AG04450 (cell line): Measurements from ENCODE around the gene CHIT1. TPM values are rescaled to one million over a fixed set of nuclear protein-coding genes. Genes with fewer than 3 reads are reported as not detected.

Experiments
- CTCF ChIA-PET: fragments of 300-600, 350-600 bp; formaldehyde crosslinking; extraction: SDS; loops from one replicate; lab custom pipeline; 2022; ENCODE audit warnings: antibody characterized with exemption, inconsistent platforms; lab: Charles Lee
- POLR2A ChIA-PET: fragments of 350-600 bp; formaldehyde crosslinking; extraction: SDS; loops from one replicate; lab custom pipeline; 2021; ENCODE audit warnings: antibody characterized with exemption, inconsistent platforms; lab: Yijun Ruan, JAX
- DNase-seq: peaks from one replicate; pipeline ENCODE4 v3.0.0-alpha.2; 2011; ENCODE audit warnings: low read depth, low spot score
- H3K27ac ChIP-seq: one replicate; pipeline ENCODE4 v1.5.1; 2012; ENCODE audit warnings: low read depth, low read length, control low read depth
- H3K27me3 ChIP-seq: one replicate; pipeline ENCODE4 v1.6.0; 2012; ENCODE audit warnings: low read length; ENCODE audit not compliant: control insufficient read depth, insufficient read depth
- H3K4me3 ChIP-seq: 2 replicates; pipeline ENCODE4 v1.5.1; 2011; ENCODE audit warnings: mild to moderate bottlenecking, low read depth, low read length, control low read depth
- H3K9me3 ChIP-seq: 2 replicates; pipeline ENCODE4 v1.5.1; 2012; ENCODE audit warnings: low read length; ENCODE audit not compliant: control insufficient read depth, insufficient read depth
- CTCF ChIP-seq: IDR thresholded peaks from 2 replicates; pipeline ENCODE4 v1.5.1; 2011; ENCODE audit warnings: low read depth, low read length, control low read depth, inconsistent platforms
- polyA plus RNA-seq: library from polyadenylated mRNA; depleted of rRNA; stranded (reverse); fragments of >200 nt; gene quantifications from 2 replicates; pipeline ENCODE4 v1.2.3, GENCODE V29; 2011

CHIT1 gene
- polyA plus RNA-seq, 1 experiment, result not detected

GRCh38 chr1:203176273-203177035 lies 53.0 kb downstream of the CHIT1 start:
- no peak for TF ChIP-seq CTCF
- H3K9me3 ChIP-seq, result peaks cover 2% of the 10 kb centered on the region; the same call in 1 of the 2 replicates
- no peak overlapping the region for H3K4me3 ChIP-seq
- no peak for DNase-seq
- ChIA-PET CTCF (interaction anchor here (2.0 to 2.4 kb wide), 2 partner anchors 91 to 136 kb away, joined by 4 to 8 read pairs; no protein-coding TSS in a partner anchor), POLR2A (no interaction called here)
- peaks cover 8% of the 10 kb centered on the region for H3K27me3 ChIP-seq
- H3K27ac ChIP-seq, result no peak overlapping the region

DNA sequence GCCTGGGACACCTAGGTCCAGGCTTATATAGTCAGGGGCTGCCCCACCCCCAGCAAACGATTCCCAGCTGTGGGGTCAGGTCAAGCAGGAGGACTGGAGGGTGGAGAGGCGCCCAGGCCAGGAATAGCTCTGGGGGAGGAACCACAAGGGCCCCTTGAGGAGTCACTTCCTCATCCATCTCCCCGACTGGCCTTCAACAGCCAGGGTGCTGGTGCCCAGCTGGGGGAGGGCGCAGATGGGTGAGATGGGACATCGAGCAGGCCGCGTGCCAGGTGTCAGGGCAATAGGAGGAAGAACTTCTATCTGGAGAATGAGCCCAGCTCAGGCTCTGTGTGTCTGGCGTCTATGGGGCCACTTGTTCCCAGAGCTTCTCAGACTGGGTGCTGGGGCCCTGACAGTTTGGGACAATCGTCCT lies 53.6 kb downstream of the CHIT1 start:
- no peak for TF ChIP-seq CTCF
- Histone ChIP-seq H3K9me3 (peaks cover 5% of the 10 kb centered on the region; the same call in 1 of the 2 replicates), H3K27ac (no peak overlapping the region), H3K4me3 (no peak overlapping the region), H3K27me3 (peaks cover 8% of the 10 kb centered on the region)
- DNase-seq, result no peak
- ChIA-PET CTCF (interaction anchor here (2.0 to 2.4 kb wide), 2 partner anchors 91 to 136 kb away, joined by 4 to 8 read pairs; no protein-coding TSS in a partner anchor), POLR2A (no interaction called here)

DNA sequence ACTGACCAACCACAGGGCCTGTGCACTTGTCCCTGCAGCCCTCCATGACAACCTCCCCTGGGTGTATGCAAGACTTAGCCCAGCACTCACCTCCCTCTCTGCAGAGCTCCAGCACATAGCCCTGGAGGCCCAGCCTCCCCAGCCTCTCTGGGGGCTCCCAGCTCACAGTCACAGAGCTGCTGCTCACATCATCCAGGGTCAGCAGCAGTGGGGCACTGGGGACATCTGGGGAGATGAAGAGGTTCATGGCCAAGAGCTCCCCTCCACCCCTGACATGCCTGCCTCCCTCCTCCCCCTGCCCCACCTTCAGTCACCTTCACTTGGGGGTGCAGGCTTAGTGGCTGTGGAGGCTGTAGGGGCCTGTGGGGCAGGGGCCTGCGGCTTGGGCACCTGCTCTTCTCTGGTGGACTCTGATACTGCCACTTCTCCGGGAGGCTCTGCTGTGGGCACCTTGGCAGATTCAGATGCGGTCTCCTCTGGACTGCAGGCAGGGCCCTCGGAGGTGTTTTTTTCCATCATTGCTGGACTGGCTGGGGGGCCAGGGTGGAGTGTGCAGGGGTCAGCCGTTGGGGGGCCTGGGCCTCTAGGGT lies 54.1 kb downstream of the CHIT1 start, which contains the start of gene MYBPH:
MYBPH (minus strand) TSS at position 590 of the 590 bp plus-strand sequence; CDS start at position 519, 71 bp downstream.
- TF ChIP-seq CTCF, result no peak
- CTCF ChIA-PET, result interaction anchor here (2.0 to 2.4 kb wide), 2 partner anchors 92 to 135 kb away, joined by 4 to 8 read pairs; no protein-coding TSS in a partner anchor
- POLR2A ChIA-PET, result no interaction called here
- no peak for DNase-seq
- Histone ChIP-seq H3K9me3 (peaks cover 5% of the 10 kb centered on the region; the same call in 1 of the 2 replicates), H3K27me3 (peaks cover 8% of the 10 kb centered on the region), H3K27ac (no peak within 1 kb of the TSS), H3K4me3 (no peak within 1 kb of the TSS)

- peaks cover 8% of the 10 kb centered on the region for H3K27me3 ChIP-seq
- ChIA-PET POLR2A (no interaction called here), CTCF (interaction anchor here (4.1 kb wide), 1 partner anchor 56 kb away, joined by 35 read pairs; no protein-coding TSS in a partner anchor)
- H3K4me3 ChIP-seq, result no peak overlapping the region
- H3K9me3 ChIP-seq, result peaks cover 5% of the 10 kb centered on the region; the same call in 1 of the 2 replicates
- no peak overlapping the region for H3K27ac ChIP-seq
- no peak for TF ChIP-seq CTCF
- DNase-seq, result no peak
These were observed 55.0 kb downstream of the CHIT1 start for GRCh38 chr1:203174324-203174985.
